CD4-positive, alpha-beta memory T cell (primary cell): ENCODE measurements around the gene CKS1B. TPM values are rescaled to one million over a fixed set of nuclear protein-coding genes. Genes with fewer than 3 reads are reported as not detected.
A peak's percentile ranks its signal among the peaks of the same experiment; 100 is the strongest.

Experiments
- CTCF ChIA-PET: fragments of 350-600 bp; sonication (Branson Sonifier 250); formaldehyde crosslinking; loops from one replicate; lab custom pipeline; 2021; ENCODE audit warnings: inconsistent platforms; ENCODE audit not compliant: partially characterized antibody; lab: Charles Lee
- POLR2A ChIA-PET: fragments of 350-600 bp; sonication (Branson Sonifier 250); formaldehyde crosslinking; loops from one replicate; lab custom pipeline; 2021; ENCODE audit not compliant: partially characterized antibody; lab: Charles Lee
- DNase-seq, 5 donors: peaks; one replicate each; pipeline versions ENCODE4 v3.0.0 to v3.0.0-alpha.2; 2020 to 2022; ENCODE audit warnings: mixed read lengths in 1 of 5
- H3K27ac ChIP-seq: one replicate; pipeline ENCODE4 v1.7.0; 2013; ENCODE audit warnings: low read depth, low read length
- H3K27me3 ChIP-seq: 2 replicates; pipeline ENCODE4 v1.7.0; 2013; ENCODE audit warnings: mild to moderate bottlenecking, low read length, moderate library complexity; ENCODE audit not compliant: insufficient read depth
- H3K36me3 ChIP-seq: 2 replicates; pipeline ENCODE4 v1.7.0; 2013; ENCODE audit warnings: mild to moderate bottlenecking, low read length, moderate library complexity; ENCODE audit not compliant: insufficient read depth
- H3K4me1 ChIP-seq: 2 replicates; pipeline ENCODE4 v1.7.0; 2013; ENCODE audit warnings: mild to moderate bottlenecking, low read length, moderate library complexity; ENCODE audit not compliant: insufficient read depth
- H3K4me3 ChIP-seq, 2 donors: one replicate each; pipeline ENCODE4 v1.7.0; 2013; ENCODE audit warnings: low read length in 2 of 2, mild to moderate bottlenecking in 1 of 2
- H3K9me3 ChIP-seq, 2 donors: one replicate each; pipeline ENCODE4 v1.7.0; 2013; ENCODE audit warnings: low read length in 2 of 2, control low read depth in 1 of 2; ENCODE audit not compliant: control insufficient read depth in 1 of 2
- H3K27ac Mint-ChIP-seq, 7 donors: one replicate each; pipeline ENCODE4 v1.8.0; 2020 to 2021; ENCODE audit warnings: mixed read lengths in 7 of 7, mild to moderate bottlenecking in 6 of 7, inconsistent platforms in 3 of 7, moderate library complexity in 3 of 7
- H3K27me3 Mint-ChIP-seq, 2 donors: one replicate each; pipeline ENCODE4 v1.8.0; 2020 to 2021; ENCODE audit warnings: mixed read lengths in 2 of 2
- H3K36me3 Mint-ChIP-seq, 2 donors: one replicate each; pipeline ENCODE4 v1.8.0; 2020 to 2021; ENCODE audit warnings: mixed read lengths in 2 of 2, inconsistent platforms in 1 of 2, mild to moderate bottlenecking in 1 of 2
- H3K4me1 Mint-ChIP-seq, 4 donors: one replicate each; pipeline ENCODE4 v1.8.0; 2020 to 2021; ENCODE audit warnings: mixed read lengths in 4 of 4, mild to moderate bottlenecking in 1 of 4
- H3K4me3 Mint-ChIP-seq, 8 donors: one replicate each; pipeline ENCODE4 v1.8.0; 2020 to 2021; ENCODE audit warnings: mixed read lengths in 8 of 8, mild to moderate bottlenecking in 7 of 8, moderate library complexity in 6 of 8, inconsistent platforms in 3 of 8
- H3K9me3 Mint-ChIP-seq, 8 donors: one replicate each; pipeline ENCODE4 v1.8.0; 2020 to 2021; ENCODE audit warnings: mixed read lengths in 8 of 8, mild to moderate bottlenecking in 5 of 8, inconsistent platforms in 3 of 8, moderate library complexity in 1 of 8
- intact Hi-C: fragments of 100-400 bp; cut with micrococcal nuclease; formaldehyde crosslinking; loops from one replicate; pipeline ENCODE4 v1.15.1; 2023
- polyA plus RNA-seq, 2 donors: library from polyadenylated mRNA; unstranded; fragments of 300-500 nt; fragmentation: Illumina TruSeq; gene quantifications; one replicate each; pipeline ENCODE4 v1.2.3, GENCODE V29; 2021
- total RNA-seq, 2 experiments: library from RNA; stranded (reverse); gene quantifications; one replicate each; pipeline ENCODE4 v1.2.3, GENCODE V29; 2021

The CKS1B gene
- total and polyA plus RNA-seq, 4 experiments from 2014 or later: 12.2 to 67.9 (median 31.6) TPM

DNA sequence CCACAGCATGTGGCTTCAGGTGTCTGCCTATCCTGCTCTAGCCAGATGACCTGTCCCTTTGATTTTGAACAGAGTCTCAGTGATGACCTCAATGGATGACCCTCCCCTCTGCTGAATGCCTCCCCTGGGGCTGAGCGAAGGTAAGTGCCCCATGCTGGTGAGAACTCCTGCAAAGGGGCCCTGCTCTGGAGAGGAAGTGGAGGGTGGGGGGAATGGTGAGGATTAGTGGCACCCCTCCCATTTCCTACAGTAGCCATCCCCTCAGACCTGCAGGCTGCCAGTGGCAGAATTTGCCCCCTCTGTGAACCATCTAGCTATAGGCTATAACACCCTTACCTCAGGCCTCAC, 34.3 kb upstream of the CKS1B start:
- H3K4me1 Mint-ChIP-seq: peaks cover 53 to 92% (median 73%) of the 10 kb centered on the region in 4 donors
- DNase-seq: no peak
- H3K4me3 ChIP-seq: no peak overlapping the region

DNA sequence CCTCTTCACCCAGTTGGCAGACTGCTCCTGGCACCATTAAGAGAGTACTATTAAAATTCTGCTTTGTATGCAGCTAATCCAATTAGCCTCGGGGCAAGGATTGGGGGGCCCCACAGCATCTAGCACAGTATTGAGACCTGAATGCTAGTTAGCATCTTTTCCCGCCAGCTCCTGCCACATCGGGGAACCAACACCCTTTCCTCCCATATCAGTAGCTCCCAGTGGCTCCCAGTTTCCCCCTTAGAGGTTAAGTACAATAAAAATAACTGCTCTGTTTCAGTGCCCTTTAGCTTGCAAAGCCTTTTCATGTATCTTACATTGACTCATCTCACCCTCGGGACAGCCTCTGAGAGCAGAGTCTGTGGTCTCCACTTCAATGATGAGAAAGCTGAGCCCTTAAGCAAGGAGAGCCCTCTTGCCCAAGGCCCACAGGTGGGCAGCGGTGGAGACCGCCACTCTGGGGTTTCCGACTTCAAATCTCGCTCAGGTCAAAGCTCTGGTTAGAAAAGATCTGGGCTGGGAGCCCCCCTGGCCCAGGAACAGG, 33.8 kb upstream of the CKS1B start:
- Histone ChIP-seq H3K4me3 (no peak overlapping the region), H3K9me3 (no peaks in the 10 kb centered on the region), H3K27ac (peak overlapping the region; percentile 82), H3K4me1 (peaks cover 83% of the 10 kb centered on the region), H3K36me3 (peaks cover 19% of the 10 kb centered on the region), H3K27me3 (no peaks in the 10 kb centered on the region)
- H3K27me3 Mint-ChIP-seq: no peaks in the 10 kb centered on the region
- H3K9me3 Mint-ChIP-seq: peaks cover 0 to 2% (median 0%) of the 10 kb centered on the region in 8 donors
- H3K27ac Mint-ChIP-seq: peak overlapping the region; percentile 90 to 97 (median 93)
- ChIA-PET POLR2A (interaction anchor here (0.7 to 1.8 kb wide), 9 partner anchors 8 to 381 kb away, joined by 3 to 6 read pairs (median 4); partner anchors contain the start of genes CKS1B and FLAD1), CTCF (interaction anchor here (0.9 to 8.0 kb wide), 9 partner anchors 12 to 381 kb away, joined by 3 to 65 read pairs (median 3); partner anchors contain the start of genes PBXIP1 and PYGO2)
- peaks cover 53 to 87% (median 69%) of the 10 kb centered on the region in 4 donors for H3K4me1 Mint-ChIP-seq
- peaks cover 0 to 35% of the 10 kb centered on the region in 2 donors for H3K36me3 Mint-ChIP-seq
- no peak for DNase-seq
- peak overlapping the region in 6 of 8 donors; percentile 49 to 70 (median 65) for H3K4me3 Mint-ChIP-seq
- intact Hi-C loops: no loop called here

More for the DNA sequence above, 34.3 kb upstream of the CKS1B start:
- no peaks in the 10 kb centered on the region for H3K9me3 ChIP-seq
- ChIA-PET CTCF (interaction anchor here (0.6 to 8.0 kb wide), 9 partner anchors 13 to 381 kb away, joined by 3 to 65 read pairs (median 3); partner anchors contain the start of genes PBXIP1 and PYGO2), POLR2A (interaction anchor here (0.8 to 1.8 kb wide), 8 partner anchors 9 to 381 kb away, joined by 3 to 6 read pairs (median 4); partner anchors contain the start of genes CKS1B and FLAD1)
- peaks cover 14% of the 10 kb centered on the region for H3K36me3 ChIP-seq
- peaks cover 0 to 2% (median 0%) of the 10 kb centered on the region in 8 donors for H3K9me3 Mint-ChIP-seq
- peaks cover 87% of the 10 kb centered on the region for H3K4me1 ChIP-seq
- H3K36me3 Mint-ChIP-seq: peaks cover 0 to 30% of the 10 kb centered on the region in 2 donors
- peak overlapping the region; percentile 90 to 97 (median 93) for H3K27ac Mint-ChIP-seq
- no peaks in the 10 kb centered on the region for H3K27me3 Mint-ChIP-seq
- H3K4me3 Mint-ChIP-seq: peak overlapping the region in 7 of 8 donors; percentile 36 to 70 (median 63)
- no peaks in the 10 kb centered on the region for H3K27me3 ChIP-seq
- intact Hi-C loops: no loop called here
- H3K27ac ChIP-seq: peak overlapping the region; percentile 82

GRCh38 chr1:154941333-154942013, 33.0 kb upstream of the CKS1B start:
- no peaks in the 10 kb centered on the region for H3K27me3 ChIP-seq
- H3K4me3 ChIP-seq: no peak overlapping the region
- H3K27ac Mint-ChIP-seq: peak overlapping the region; percentile 90 to 98 (median 97)
- peaks cover 5 to 39% of the 10 kb centered on the region in 2 donors for H3K36me3 Mint-ChIP-seq
- no peaks in the 10 kb centered on the region for H3K9me3 ChIP-seq
- peaks cover 78% of the 10 kb centered on the region for H3K4me1 ChIP-seq
- H3K4me3 Mint-ChIP-seq: peak overlapping the region in 7 of 8 donors; percentile 41 to 70 (median 63)
- intact Hi-C loops: no loop called here
- peaks cover 0 to 2% (median 0%) of the 10 kb centered on the region in 8 donors for H3K9me3 Mint-ChIP-seq
- POLR2A ChIA-PET: interaction anchor here (0.7 to 1.8 kb wide), 7 partner anchors 7 to 382 kb away, joined by 3 to 6 read pairs (median 4); partner anchors contain the start of genes CKS1B and FLAD1
- no peaks in the 10 kb centered on the region for H3K27me3 Mint-ChIP-seq
- no peak for DNase-seq
- peaks cover 27% of the 10 kb centered on the region for H3K36me3 ChIP-seq
- CTCF ChIA-PET: interaction anchor here (1.0 to 8.0 kb wide), 7 partner anchors 12 to 382 kb away, joined by 3 to 65 read pairs (median 4); partner anchors contain the start of genes PBXIP1 and PYGO2
- peaks cover 53 to 85% (median 68%) of the 10 kb centered on the region in 4 donors for H3K4me1 Mint-ChIP-seq
- H3K27ac ChIP-seq: peak overlapping the region; percentile 82

GRCh38 chr1:154943649-154944400, 30.7 kb upstream of the CKS1B start:
- CTCF ChIA-PET: interaction anchor here (0.6 to 4.4 kb wide), 16 partner anchors 8 to 378 kb away, joined by 3 to 14 read pairs (median 4); partner anchors contain the start of genes ADAR, FLAD1 and PMVK
- Histone ChIP-seq H3K4me3 (no peak overlapping the region), H3K27ac (peak overlapping the region; percentile 82), H3K4me1 (peaks cover 79% of the 10 kb centered on the region), H3K9me3 (no peaks in the 10 kb centered on the region), H3K27me3 (no peaks in the 10 kb centered on the region), H3K36me3 (peaks cover 47% of the 10 kb centered on the region)
- intact Hi-C loops: no loop called here
- H3K27me3 Mint-ChIP-seq: no peaks in the 10 kb centered on the region
- POLR2A ChIA-PET: interaction anchor here (0.8 to 1.4 kb wide), 7 partner anchors 9 to 322 kb away, joined by 3 to 8 read pairs (median 3); no protein-coding TSS in a partner anchor
- peak in 2 of 5 donors; percentile 45 to 47 for DNase-seq
- H3K36me3 Mint-ChIP-seq: peaks cover 14 to 50% of the 10 kb centered on the region in 2 donors
- peaks cover 0 to 2% (median 0%) of the 10 kb centered on the region in 8 donors for H3K9me3 Mint-ChIP-seq
- H3K27ac Mint-ChIP-seq: peak overlapping the region; percentile 90 to 98 (median 97)
- peak overlapping the region in 7 of 8 donors; percentile 29 to 85 (median 67) for H3K4me3 Mint-ChIP-seq
- peaks cover 47 to 67% (median 58%) of the 10 kb centered on the region in 4 donors for H3K4me1 Mint-ChIP-seq

- peaks cover 77% of the 10 kb centered on the region for H3K4me1 ChIP-seq
- H3K27ac ChIP-seq: peak overlapping the region; percentile 82
- H3K27me3 Mint-ChIP-seq: no peaks in the 10 kb centered on the region
- peaks cover 21 to 57% of the 10 kb centered on the region in 2 donors for H3K36me3 Mint-ChIP-seq
- CTCF ChIA-PET: interaction anchor here (0.6 to 4.4 kb wide), 20 partner anchors 8 to 464 kb away, joined by 3 to 14 read pairs (median 3); partner anchors contain the start of genes ADAR, FLAD1 and PMVK
- no peaks in the 10 kb centered on the region for H3K27me3 ChIP-seq
- H3K9me3 Mint-ChIP-seq: peaks cover 0 to 2% (median 0%) of the 10 kb centered on the region in 8 donors
- POLR2A ChIA-PET: interaction anchor here (0.7 to 2.0 kb wide), 10 partner anchors 8 to 323 kb away, joined by 3 to 11 read pairs (median 3); partner anchors contain the start of genes FLAD1 and PMVK
- peaks cover 47% of the 10 kb centered on the region for H3K36me3 ChIP-seq
- DNase-seq: no peak
- H3K27ac Mint-ChIP-seq: peak overlapping the region; percentile 61 to 97 (median 96)
- H3K4me1 Mint-ChIP-seq: peaks cover 47 to 69% (median 59%) of the 10 kb centered on the region in 4 donors
- H3K4me3 Mint-ChIP-seq: peak overlapping the region in 1 of 8 donors; percentile 85
- no peak overlapping the region for H3K4me3 ChIP-seq
- no peaks in the 10 kb centered on the region for H3K9me3 ChIP-seq
- intact Hi-C loops: no loop called here
These were observed 29.9 kb upstream of the CKS1B start for GRCh38 chr1:154944401-154945159.
